Karpas-422 (cell line): Measurements from ENCODE around the gene DPYD. TPM values are rescaled to one million over a fixed set of nuclear protein-coding genes. Genes with fewer than 3 reads are reported as not detected.

Experiments used
- DNase-seq: peaks from one replicate; pipeline ENCODE4 v3.0.0-alpha.2; 2015
- H2AFZ ChIP-seq: fragments of 200-600 bp; sonication (generic); 2 replicates; pipeline ENCODE4 v1.6.1; 2014; ENCODE audit warnings: antibody characterized with exemption, low read length, mixed read lengths
- H3K27ac ChIP-seq: fragments of 200-600 bp; sonication (generic); 2 replicates; pipeline ENCODE4 v1.5.1; 2014; ENCODE audit warnings: mild to moderate bottlenecking, low read length, moderate library complexity
- H3K27me3 ChIP-seq: fragments of 200-600 bp; sonication (generic); 2 replicates; pipeline ENCODE4 v1.6.1; 2014; ENCODE audit warnings: low read length, mixed read lengths
- H3K36me3 ChIP-seq: fragments of 200-600 bp; sonication (generic); 2 replicates; pipeline ENCODE4 v1.6.1; 2014; ENCODE audit warnings: low read length, mixed read lengths; ENCODE audit not compliant: insufficient read depth
- H3K4me1 ChIP-seq: fragments of 200-600 bp; sonication (generic); 2 replicates; pipeline ENCODE4 v1.6.1; 2014; ENCODE audit warnings: mild to moderate bottlenecking, low read length, mixed read lengths
- H3K4me2 ChIP-seq: fragments of 200-600 bp; sonication (generic); 2 replicates; pipeline ENCODE4 v1.6.1; 2014; ENCODE audit warnings: low read length, low read depth, mild to moderate bottlenecking; ENCODE audit not compliant: poor library complexity, severe bottlenecking
- H3K4me3 ChIP-seq: fragments of 200-600 bp; sonication (generic); 2 replicates; pipeline ENCODE4 v1.5.1; 2014; ENCODE audit warnings: mild to moderate bottlenecking, antibody characterized with exemption, low read length, mixed read lengths
- H3K79me2 ChIP-seq: fragments of 200-600 bp; sonication (generic); 2 replicates; pipeline ENCODE4 v1.6.1; 2014; ENCODE audit warnings: mild to moderate bottlenecking, low read length, mixed read lengths
- H3K9ac ChIP-seq: fragments of 200-600 bp; sonication (generic); 2 replicates; pipeline ENCODE4 v1.6.0; 2014; ENCODE audit warnings: low read length
- H3K9me2 ChIP-seq: fragments of 200-600 bp; sonication (generic), shearing (Covaris generic); replicated peaks from 2 replicates; pipeline ENCODE4 v1.6.0; 2014; ENCODE audit warnings: mild to moderate bottlenecking, low read length, moderate library complexity; ENCODE audit not compliant: insufficient read depth
- H3K9me3 ChIP-seq: fragments of 300-700, 200-600 bp; sonication (generic); 2 replicates; pipeline ENCODE4 v1.6.1; 2014; ENCODE audit warnings: low read length, mixed read lengths
- H4K20me1 ChIP-seq: fragments of 200-600 bp; sonication (generic); 2 replicates; pipeline ENCODE4 v1.6.1; 2014; ENCODE audit warnings: mild to moderate bottlenecking, antibody characterized with exemption, low read length, low read depth; ENCODE audit not compliant: insufficient read depth
- total RNA-seq: library from RNA; depleted of rRNA; stranded (reverse); fragments of >200 nt; shearing (Covaris generic); gene quantifications from 2 replicates; pipeline ENCODE4 v1.2.3, GENCODE V29; 2014; ENCODE audit warnings: low replicate concordance

DPYD gene
- total RNA-seq, 1 experiment from 2014 or later = 59.4 TPM

DNA sequence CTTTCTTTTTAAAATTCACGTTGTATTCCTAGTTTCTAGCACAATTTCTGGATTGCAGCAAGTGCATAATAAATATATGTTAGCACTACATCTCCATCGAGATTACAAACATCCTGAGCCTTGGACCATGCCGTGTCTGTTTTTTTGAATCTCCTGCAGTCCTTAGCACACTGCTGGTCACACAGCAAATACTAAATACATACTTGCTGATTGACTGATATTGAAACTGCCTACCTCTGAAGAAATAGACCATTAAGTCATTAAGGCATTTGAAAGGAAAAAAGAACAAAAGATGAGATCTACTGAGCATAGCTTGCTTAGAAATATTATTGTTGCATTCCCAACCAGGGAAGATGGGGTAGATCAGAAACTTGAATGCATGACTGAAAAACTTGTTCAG lies 830.1 kb downstream of the DPYD start:
- Histone ChIP-seq H3K4me1 (no peaks in the 10 kb centered on the region), H2AFZ (no peak overlapping the region), H3K27ac (no peak overlapping the region), H3K4me2 (no peak overlapping the region), H3K79me2 (no peaks in the 10 kb centered on the region), H3K4me3 (no peak overlapping the region), H3K36me3 (no peaks in the 10 kb centered on the region), H3K27me3 (no peaks in the 10 kb centered on the region), H4K20me1 (no peaks in the 10 kb centered on the region), H3K9me3 (no peaks in the 10 kb centered on the region), H3K9ac (no peak overlapping the region), H3K9me2 (no peaks in the 10 kb centered on the region)
- DNase-seq = no peak

GRCh38 chr1:97089173-97089572 lies 831.7 kb downstream of the DPYD start:
- H2AFZ ChIP-seq = no peak overlapping the region
- H3K9me2 ChIP-seq = no peaks in the 10 kb centered on the region
- no peaks in the 10 kb centered on the region for H4K20me1 ChIP-seq
- H3K4me2 ChIP-seq = no peak overlapping the region
- H3K9me3 ChIP-seq = no peaks in the 10 kb centered on the region
- H3K27ac ChIP-seq = no peak overlapping the region
- H3K27me3 ChIP-seq = no peaks in the 10 kb centered on the region
- no peaks in the 10 kb centered on the region for H3K79me2 ChIP-seq
- H3K4me3 ChIP-seq = no peak overlapping the region
- H3K36me3 ChIP-seq = no peaks in the 10 kb centered on the region
- H3K9ac ChIP-seq = no peak overlapping the region
- H3K4me1 ChIP-seq = no peaks in the 10 kb centered on the region
- no peak for DNase-seq

- Histone ChIP-seq H4K20me1 (no peaks in the 10 kb centered on the region), H3K27me3 (no peaks in the 10 kb centered on the region), H2AFZ (no peak overlapping the region), H3K9me2 (no peaks in the 10 kb centered on the region), H3K36me3 (no peaks in the 10 kb centered on the region), H3K79me2 (no peaks in the 10 kb centered on the region), H3K9ac (no peak overlapping the region), H3K4me1 (no peaks in the 10 kb centered on the region), H3K9me3 (no peaks in the 10 kb centered on the region), H3K27ac (no peak overlapping the region), H3K4me3 (no peak overlapping the region), H3K4me2 (no peak overlapping the region)
- no peak for DNase-seq
Observed at GRCh38 chr1:97088391-97088790, 832.4 kb downstream of the DPYD start.

- H3K9me3 ChIP-seq = no peaks in the 10 kb centered on the region
- no peak overlapping the region for H3K4me3 ChIP-seq
- no peak for DNase-seq
- H3K36me3 ChIP-seq = no peaks in the 10 kb centered on the region
- no peak overlapping the region for H3K9ac ChIP-seq
- no peak overlapping the region for H3K4me2 ChIP-seq
- H2AFZ ChIP-seq = no peak overlapping the region
- H3K9me2 ChIP-seq = no peaks in the 10 kb centered on the region
- no peak overlapping the region for H3K27ac ChIP-seq
- no peaks in the 10 kb centered on the region for H3K79me2 ChIP-seq
- H3K27me3 ChIP-seq = no peaks in the 10 kb centered on the region
- no peaks in the 10 kb centered on the region for H4K20me1 ChIP-seq
- no peaks in the 10 kb centered on the region for H3K4me1 ChIP-seq
Observed at GRCh38 chr1:97084546-97084945, 836.3 kb downstream of the DPYD start.

DNA sequence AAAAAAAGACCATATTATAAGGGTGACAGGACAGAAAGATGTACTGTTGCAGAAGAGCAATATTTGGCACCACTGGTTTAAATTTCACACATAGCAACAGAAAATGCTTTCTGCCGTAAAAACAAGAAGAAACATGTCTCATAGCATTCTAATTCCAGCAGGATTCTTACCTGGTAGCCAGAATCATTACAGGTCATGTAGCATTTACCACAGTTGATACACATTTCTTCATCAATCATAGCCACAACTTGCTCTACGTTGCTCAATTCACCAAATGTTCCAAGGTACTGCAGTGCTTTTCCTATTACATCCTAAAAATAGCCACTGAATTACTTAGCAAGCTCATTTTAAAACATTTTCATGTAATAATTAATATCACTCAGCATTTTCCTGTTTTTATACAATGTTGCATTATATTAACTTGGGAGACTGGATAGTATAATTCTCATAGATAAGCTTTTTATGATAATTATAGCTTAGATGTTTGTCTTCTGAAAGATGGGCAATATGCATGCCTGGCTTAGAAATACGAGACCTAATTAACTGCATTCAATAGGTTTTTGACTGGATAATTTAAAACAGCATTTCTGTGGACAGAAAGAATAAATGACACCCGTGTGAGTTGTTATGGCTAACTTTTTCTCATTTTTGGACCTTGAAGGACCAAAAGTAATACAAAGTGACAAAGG lies 838.5 kb downstream of the DPYD start:
- Histone ChIP-seq H3K4me1 (no peaks in the 10 kb centered on the region), H3K36me3 (no peaks in the 10 kb centered on the region), H3K9ac (no peak overlapping the region), H3K9me3 (no peaks in the 10 kb centered on the region), H3K27ac (no peak overlapping the region), H3K79me2 (no peaks in the 10 kb centered on the region), H3K9me2 (no peaks in the 10 kb centered on the region), H3K4me2 (no peak overlapping the region), H2AFZ (no peak overlapping the region), H3K27me3 (no peaks in the 10 kb centered on the region), H4K20me1 (no peaks in the 10 kb centered on the region), H3K4me3 (no peak overlapping the region)
- DNase-seq = no peak

DNA sequence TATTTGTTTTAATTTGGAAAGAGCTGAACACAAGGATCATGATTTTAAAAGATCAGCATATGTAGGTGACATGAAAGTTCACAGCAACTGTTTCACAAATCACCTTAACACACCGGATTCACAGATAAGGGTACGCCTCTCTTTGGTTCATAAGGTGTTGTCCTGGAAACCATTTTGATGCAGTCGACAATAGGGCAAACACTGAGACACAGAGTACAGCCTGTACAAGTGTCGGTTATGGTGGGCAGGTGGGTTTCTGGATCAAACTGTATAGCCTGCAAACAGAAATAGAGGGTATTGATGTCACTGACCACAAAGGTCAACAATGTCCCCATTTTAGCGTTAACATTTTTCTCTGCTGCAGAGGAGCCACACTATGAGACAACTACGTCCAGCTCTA lies 842.0 kb downstream of the DPYD start:
- H3K4me1 ChIP-seq = no peaks in the 10 kb centered on the region
- no peaks in the 10 kb centered on the region for H4K20me1 ChIP-seq
- no peaks in the 10 kb centered on the region for H3K36me3 ChIP-seq
- no peak overlapping the region for H3K4me3 ChIP-seq
- H3K79me2 ChIP-seq = no peaks in the 10 kb centered on the region
- no peak overlapping the region for H2AFZ ChIP-seq
- H3K9ac ChIP-seq = no peak overlapping the region
- H3K27ac ChIP-seq = no peak overlapping the region
- no peak for DNase-seq
- H3K27me3 ChIP-seq = no peaks in the 10 kb centered on the region
- H3K9me3 ChIP-seq = no peaks in the 10 kb centered on the region
- H3K9me2 ChIP-seq = no peaks in the 10 kb centered on the region
- H3K4me2 ChIP-seq = no peak overlapping the region

DNA sequence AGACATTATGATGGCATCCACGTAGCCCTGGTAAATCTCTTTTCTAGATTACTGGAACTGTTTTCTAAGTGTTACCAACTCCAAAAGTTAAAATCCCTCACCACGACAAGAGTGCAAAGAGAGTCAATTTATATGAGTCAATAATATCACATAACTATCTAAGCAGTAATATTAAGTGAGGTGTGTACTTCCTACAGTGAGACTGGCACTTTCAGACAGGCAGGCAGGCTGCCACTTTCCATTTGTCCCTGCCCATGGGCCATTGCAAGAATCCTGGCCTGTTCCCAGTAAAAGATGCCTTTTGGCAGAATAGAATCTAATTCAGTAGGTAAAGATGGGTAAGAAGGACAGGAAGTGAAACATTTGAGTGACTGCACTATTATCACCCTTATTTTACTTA lies 843.6 kb downstream of the DPYD start:
- Histone ChIP-seq H3K4me1 (no peaks in the 10 kb centered on the region), H3K27me3 (no peaks in the 10 kb centered on the region), H3K79me2 (no peaks in the 10 kb centered on the region), H2AFZ (no peak overlapping the region), H4K20me1 (no peaks in the 10 kb centered on the region), H3K9me3 (no peaks in the 10 kb centered on the region), H3K27ac (no peak overlapping the region), H3K4me2 (no peak overlapping the region), H3K4me3 (no peak overlapping the region), H3K9me2 (no peaks in the 10 kb centered on the region), H3K36me3 (no peaks in the 10 kb centered on the region), H3K9ac (no peak overlapping the region)
- no peak for DNase-seq

- no peak overlapping the region for H3K4me3 ChIP-seq
- no peak overlapping the region for H2AFZ ChIP-seq
Observed at GRCh38 chr1:97074771-97075170, 846.1 kb downstream of the DPYD start.

More at GRCh38 chr1:97074771-97075170, 846.1 kb downstream of the DPYD start:
- Histone ChIP-seq H3K36me3 (no peaks in the 10 kb centered on the region), H3K27ac (no peak overlapping the region), H3K9me3 (no peaks in the 10 kb centered on the region), H4K20me1 (no peaks in the 10 kb centered on the region), H3K4me1 (no peaks in the 10 kb centered on the region), H3K4me2 (no peak overlapping the region), H3K27me3 (no peaks in the 10 kb centered on the region), H3K79me2 (no peaks in the 10 kb centered on the region), H3K9ac (no peak overlapping the region), H3K9me2 (no peaks in the 10 kb centered on the region)
- DNase-seq = no peak
